Measurements from ENCODE around the gene NCKIPSD.
"Not testable (repeated sequence)": the region's sequence is repeated elsewhere in the genome, so short reads cannot be mapped to it uniquely, and the experiment has no call there.

The NCKIPSD gene

GRCh38 chr3:48685603-48686511 is at the start of gene NCKIPSD:
TSS of gene NCKIPSD (minus strand) at chr3:48685915. CDS start at chr3:48685807, 108 bp downstream.
- DNase-seq (ENCODE audit: low read depth in 4 of 4, low spot score in 1 of 4) = peak; percentile 86 to 92 (median 88)

- not testable (repeated sequence) for DNase-seq (ENCODE audit: low read depth in 4 of 4, low spot score in 1 of 4)
Measured at GRCh38 chr3:48735075-48735767, 49.5 kb upstream of the NCKIPSD start.

- not testable (repeated sequence) for DNase-seq (ENCODE audit: low read depth in 4 of 4, low spot score in 1 of 4)
Measured at GRCh38 chr3:48734541-48734940, 48.8 kb upstream of the NCKIPSD start.

GRCh38 chr3:48733752-48734518 is 48.2 kb upstream of the NCKIPSD start:
- not testable (repeated sequence) for DNase-seq (ENCODE audit: low read depth in 4 of 4, low spot score in 1 of 4)

GRCh38 chr3:48727511-48727910 is 41.8 kb upstream of the NCKIPSD start:
- DNase-seq (ENCODE audit: low read depth in 4 of 4, low spot score in 1 of 4) = no peak

- DNase-seq (ENCODE audit: low read depth in 4 of 4, low spot score in 1 of 4) = not testable (repeated sequence)
Measured at GRCh38 chr3:48725185-48725855, 39.6 kb upstream of the NCKIPSD start.

GRCh38 chr3:48723725-48724124 is 38.0 kb upstream of the NCKIPSD start:
- DNase-seq (ENCODE audit: low read depth in 4 of 4, low spot score in 1 of 4) = no peak

GRCh38 chr3:48723293-48723692 is 37.6 kb upstream of the NCKIPSD start:
- not testable (repeated sequence) for DNase-seq (ENCODE audit: low read depth in 4 of 4, low spot score in 1 of 4)

- DNase-seq (ENCODE audit: low read depth in 4 of 4, low spot score in 1 of 4) = peak; percentile 97 to 99 (median 98)
Measured at GRCh38 chr3:48716982-48717746, 31.4 kb upstream of the NCKIPSD start, which contains the start of gene IP6K2. TSS of gene IP6K2 (minus strand) at chr3:48717221. CDS start at chr3:48695291, 21,930 bp downstream.

- DNase-seq (ENCODE audit: low read depth in 4 of 4, low spot score in 1 of 4) = no peak
Measured at GRCh38 chr3:48716508-48716981, 30.8 kb upstream of the NCKIPSD start.

- no peak for DNase-seq (ENCODE audit: low read depth in 4 of 4, low spot score in 1 of 4)
Measured at GRCh38 chr3:48715174-48715800, 29.6 kb upstream of the NCKIPSD start.

GRCh38 chr3:48711727-48712126 is 26.0 kb upstream of the NCKIPSD start:
- no peak for DNase-seq (ENCODE audit: low read depth in 4 of 4, low spot score in 1 of 4)

GRCh38 chr3:48709051-48709461 is 23.3 kb upstream of the NCKIPSD start:
- DNase-seq (ENCODE audit: low read depth in 4 of 4, low spot score in 1 of 4) = no peak

GRCh38 chr3:48708481-48708889 is 22.8 kb upstream of the NCKIPSD start:
- DNase-seq (ENCODE audit: low read depth in 4 of 4, low spot score in 1 of 4) = no peak

- no peak for DNase-seq (ENCODE audit: low read depth in 4 of 4, low spot score in 1 of 4)
Measured at GRCh38 chr3:48707157-48707556, 21.4 kb upstream of the NCKIPSD start.

- no peak for DNase-seq (ENCODE audit: low read depth in 4 of 4, low spot score in 1 of 4)
Measured at GRCh38 chr3:48702320-48702920, 16.7 kb upstream of the NCKIPSD start.

- DNase-seq (ENCODE audit: low read depth in 4 of 4, low spot score in 1 of 4) = no peak
Measured at GRCh38 chr3:48700731-48701405, 15.2 kb upstream of the NCKIPSD start.

GRCh38 chr3:48698891-48699290 is 13.2 kb upstream of the NCKIPSD start:
- no peak for DNase-seq (ENCODE audit: low read depth in 4 of 4, low spot score in 1 of 4)
